ENCODE results near the gene NVL. TPM values are rescaled to one million over a fixed set of nuclear protein-coding genes. Genes with fewer than 3 reads are reported as not detected.

The NVL gene
- polyA plus RNA-seq, 2 of the 4 experiments (the other 2 are of a cell fraction), result 22.3 to 28.6 TPM

DNA sequence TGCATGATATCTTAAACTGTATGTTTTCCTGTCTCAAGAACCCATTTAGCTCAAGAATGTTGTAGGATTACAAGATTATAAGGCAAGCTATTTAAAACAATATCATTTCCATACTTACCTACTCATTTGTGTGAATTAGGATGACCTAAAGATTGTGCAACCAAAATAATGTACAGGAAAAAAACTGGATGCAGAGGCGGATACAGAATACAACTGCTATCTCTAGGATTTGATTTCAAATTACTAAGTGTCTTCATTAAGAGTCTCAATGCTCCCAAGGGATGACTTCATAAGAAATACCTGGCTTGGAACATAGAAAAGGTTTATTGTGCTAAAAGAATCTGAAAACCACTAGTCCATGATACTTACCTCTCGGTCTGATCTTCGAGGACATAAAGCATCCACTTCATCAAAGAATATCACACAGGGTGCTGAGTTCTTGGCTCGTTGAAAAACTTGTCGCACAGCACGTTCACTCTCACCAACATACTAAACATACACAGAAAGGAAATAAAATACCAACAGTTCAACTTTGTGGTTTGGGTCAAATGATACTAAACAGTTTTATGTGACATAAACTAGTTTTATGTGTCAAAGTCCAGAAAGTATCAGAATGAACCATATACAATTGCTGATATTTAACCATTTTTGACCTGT lies 54.9 kb downstream of the NVL start:
- DNase-seq (ENCODE audit: low read depth in 1 of 2, low spot score in 1 of 2) (no peak), ATAC-seq (no peak), FAIRE-seq (no peak)
- Histone ChIP-seq H3K9me3 (no peaks in the 10 kb centered on the region), H3K27ac (no peak overlapping the region), H3K4me3 (no peak overlapping the region), H3K4me1 (no peaks in the 10 kb centered on the region), H3K4me2 (no peak overlapping the region)
- WGBS (ENCODE audit: missing lambda C conversion rate), result 93% methylated on average over 6 of the region's 6 CpGs
- no peak for TF ChIP-seq CHD4 (IDR thresholded peaks at IDR 0.05; ENCODE audit: borderline replicate concordance)
- TF ChIP-seq HEYL (CRISPR knock-in tag; IDR thresholded peaks at IDR 0.05), result no peak
- no peak for TF ChIP-seq FOSL2 (IDR thresholded peaks at IDR 0.05)
- TF ChIP-seq FOSL2 (CRISPR knock-in tag; IDR thresholded peaks at IDR 0.05), result no peak
- TF ChIP-seq, protein P1, sequence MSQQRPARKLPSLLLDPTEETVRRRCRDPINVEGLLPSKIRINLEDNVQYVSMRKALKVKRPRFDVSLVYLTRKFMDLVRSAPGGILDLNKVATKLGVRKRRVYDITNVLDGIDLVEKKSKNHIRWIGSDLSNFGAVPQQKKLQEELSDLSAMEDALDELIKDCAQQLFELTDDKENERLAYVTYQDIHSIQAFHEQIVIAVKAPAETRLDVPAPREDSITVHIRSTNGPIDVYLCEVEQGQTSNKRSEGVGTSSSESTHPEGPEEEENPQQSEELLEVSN (IDR thresholded peaks at IDR 0.05; ENCODE audit: borderline replicate concordance, low read depth), result no peak
- TF ChIP-seq RNF2 (IDR thresholded peaks at IDR 0.05; ENCODE audit: borderline replicate concordance, low read depth), result no peak
- TF ChIP-seq, protein P2, sequence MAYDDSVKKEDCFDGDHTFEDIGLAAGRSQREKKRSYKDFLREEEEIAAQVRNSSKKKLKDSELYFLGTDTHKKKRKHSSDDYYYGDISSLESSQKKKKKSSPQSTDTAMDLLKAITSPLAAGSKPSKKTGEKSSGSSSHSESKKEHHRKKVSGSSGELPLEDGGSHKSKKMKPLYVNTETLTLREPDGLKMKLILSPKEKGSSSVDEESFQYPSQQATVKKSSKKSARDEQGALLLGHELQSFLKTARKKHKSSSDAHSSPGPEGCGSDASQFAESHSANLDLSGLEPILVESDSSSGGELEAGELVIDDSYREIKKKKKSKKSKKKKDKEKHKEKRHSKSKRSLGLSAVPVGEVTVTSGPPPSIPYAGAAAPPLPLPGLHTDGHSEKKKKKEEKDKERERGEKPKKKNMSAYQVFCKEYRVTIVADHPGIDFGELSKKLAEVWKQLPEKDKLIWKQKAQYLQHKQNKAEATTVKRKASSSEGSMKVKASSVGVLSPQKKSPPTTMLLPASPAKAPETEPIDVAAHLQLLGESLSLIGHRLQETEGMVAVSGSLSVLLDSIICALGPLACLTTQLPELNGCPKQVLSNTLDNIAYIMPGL (CRISPR knock-in tag; IDR thresholded peaks at IDR 0.05; ENCODE audit: borderline replicate concordance), result no peak
- TF ChIP-seq, protein P3, sequence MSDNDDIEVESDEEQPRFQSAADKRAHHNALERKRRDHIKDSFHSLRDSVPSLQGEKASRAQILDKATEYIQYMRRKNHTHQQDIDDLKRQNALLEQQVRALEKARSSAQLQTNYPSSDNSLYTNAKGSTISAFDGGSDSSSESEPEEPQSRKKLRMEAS (IDR thresholded peaks at IDR 0.05), result no peak
- no peak for TF ChIP-seq SMC3 (IDR thresholded peaks at IDR 0.05)
- TF ChIP-seq SREBF2 (IDR thresholded peaks at IDR 0.05), result no peak
- no peak for TF ChIP-seq HOXA7 (CRISPR knock-in tag; IDR thresholded peaks at IDR 0.05)
- no peak for TF ChIP-seq ESRRA (IDR thresholded peaks at IDR 0.05; ENCODE audit: borderline replicate concordance, low read length)
- ChIA-PET CTCF (interaction anchor here (0.7 to 1.5 kb wide), 2 partner anchors 16 to 157 kb away, joined by 3 read pairs; no protein-coding TSS in a partner anchor), POLR2A (no interaction called here)

DNA sequence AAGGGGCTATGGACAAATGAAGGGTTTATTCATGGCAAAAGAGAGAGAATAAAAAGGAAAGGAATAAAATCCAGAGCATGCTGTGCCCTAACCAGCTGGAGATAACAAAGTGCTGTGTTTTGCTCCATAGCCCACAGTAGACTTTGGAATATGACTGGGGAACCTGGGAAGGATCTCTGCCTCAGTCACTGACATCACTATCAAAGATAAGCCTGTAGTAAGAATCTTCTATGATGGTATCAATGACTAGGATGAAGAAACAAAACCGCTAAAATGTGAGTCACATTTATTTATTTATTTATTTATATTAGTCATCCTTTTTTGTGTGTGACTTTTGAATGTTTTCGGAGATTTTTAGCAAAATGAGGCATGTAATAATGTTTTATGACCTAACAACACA lies 56.3 kb downstream of the NVL start:
- WGBS (ENCODE audit: missing lambda C conversion rate), result 46% methylated on average over 2 of the region's 2 CpGs
- DNase-seq (ENCODE audit: low read depth in 1 of 2, low spot score in 1 of 2) (peak in 1 of 2 experiments; percentile 34), FAIRE-seq (no peak), ATAC-seq (peak in 1 of 2 experiments; percentile 48; a peak in 2 of 6 replicates)
- no peaks in the 10 kb centered on the region for H3K4me1 ChIP-seq
- POLR2A ChIA-PET, result no interaction called here
- CTCF ChIA-PET, result interaction anchor here (0.7 kb wide), 1 partner anchor 32 kb away, joined by 3 read pairs; no protein-coding TSS in a partner anchor
- no peak for TF ChIP-seq BHLHE40 (IDR thresholded peaks at IDR 0.05; ENCODE audit: low read depth, low read length)
- TF ChIP-seq ZC3H11A (IDR thresholded peaks at IDR 0.05), result no peak
- TF ChIP-seq KDM1A (IDR thresholded peaks at IDR 0.05; ENCODE audit: low read depth), result no peak
- TF ChIP-seq, protein P4, sequence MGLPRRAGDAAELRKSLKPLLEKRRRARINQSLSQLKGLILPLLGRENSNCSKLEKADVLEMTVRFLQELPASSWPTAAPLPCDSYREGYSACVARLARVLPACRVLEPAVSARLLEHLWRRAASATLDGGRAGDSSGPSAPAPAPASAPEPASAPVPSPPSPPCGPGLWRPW (IDR thresholded peaks at IDR 0.05), result no peak
- TF ChIP-seq, protein P5, sequence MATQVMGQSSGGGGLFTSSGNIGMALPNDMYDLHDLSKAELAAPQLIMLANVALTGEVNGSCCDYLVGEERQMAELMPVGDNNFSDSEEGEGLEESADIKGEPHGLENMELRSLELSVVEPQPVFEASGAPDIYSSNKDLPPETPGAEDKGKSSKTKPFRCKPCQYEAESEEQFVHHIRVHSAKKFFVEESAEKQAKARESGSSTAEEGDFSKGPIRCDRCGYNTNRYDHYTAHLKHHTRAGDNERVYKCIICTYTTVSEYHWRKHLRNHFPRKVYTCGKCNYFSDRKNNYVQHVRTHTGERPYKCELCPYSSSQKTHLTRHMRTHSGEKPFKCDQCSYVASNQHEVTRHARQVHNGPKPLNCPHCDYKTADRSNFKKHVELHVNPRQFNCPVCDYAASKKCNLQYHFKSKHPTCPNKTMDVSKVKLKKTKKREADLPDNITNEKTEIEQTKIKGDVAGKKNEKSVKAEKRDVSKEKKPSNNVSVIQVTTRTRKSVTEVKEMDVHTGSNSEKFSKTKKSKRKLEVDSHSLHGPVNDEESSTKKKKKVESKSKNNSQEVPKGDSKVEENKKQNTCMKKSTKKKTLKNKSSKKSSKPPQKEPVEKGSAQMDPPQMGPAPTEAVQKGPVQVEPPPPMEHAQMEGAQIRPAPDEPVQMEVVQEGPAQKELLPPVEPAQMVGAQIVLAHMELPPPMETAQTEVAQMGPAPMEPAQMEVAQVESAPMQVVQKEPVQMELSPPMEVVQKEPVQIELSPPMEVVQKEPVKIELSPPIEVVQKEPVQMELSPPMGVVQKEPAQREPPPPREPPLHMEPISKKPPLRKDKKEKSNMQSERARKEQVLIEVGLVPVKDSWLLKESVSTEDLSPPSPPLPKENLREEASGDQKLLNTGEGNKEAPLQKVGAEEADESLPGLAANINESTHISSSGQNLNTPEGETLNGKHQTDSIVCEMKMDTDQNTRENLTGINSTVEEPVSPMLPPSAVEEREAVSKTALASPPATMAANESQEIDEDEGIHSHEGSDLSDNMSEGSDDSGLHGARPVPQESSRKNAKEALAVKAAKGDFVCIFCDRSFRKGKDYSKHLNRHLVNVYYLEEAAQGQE (IDR thresholded peaks at IDR 0.05), result no peak
- TF ChIP-seq HOXB13 (CRISPR knock-in tag; IDR thresholded peaks at IDR 0.05; ENCODE audit: low read depth), result no peak
- TF ChIP-seq FOSL2 (IDR thresholded peaks at IDR 0.05), result no peak
- peak; percentile 71 for TF ChIP-seq FOSL2 (CRISPR knock-in tag; IDR thresholded peaks at IDR 0.05)
- H3K4me3 ChIP-seq, result no peak overlapping the region
- no peak overlapping the region for H3K27ac ChIP-seq
- no peaks in the 10 kb centered on the region for H3K9me3 ChIP-seq
- H3K4me2 ChIP-seq, result no peak overlapping the region

Data from A549 (cell line).